Osteoblast (primary cell): ENCODE results near the gene FGF12. TPM values are rescaled to one million over a fixed set of nuclear protein-coding genes. Genes with fewer than 3 reads are reported as not detected.
A peak's percentile ranks its signal among the peaks of the same experiment; 100 is the strongest.

Source experiments
- DNase-seq: peaks from one replicate; pipeline ENCODE4 v3.0.0; 2011; ENCODE audit warnings: low spot score, mixed read lengths; ENCODE audit not compliant: insufficient read length; ENCODE audit errors: missing footprints
- H2AFZ ChIP-seq: 2 replicates; pipeline ENCODE4 v1.6.0; 2011; ENCODE audit warnings: mild to moderate bottlenecking, low read length
- H3K27ac ChIP-seq: 2 replicates; pipeline ENCODE4 v1.5.1; 2011; ENCODE audit warnings: mild to moderate bottlenecking, low read depth, low read length, moderate library complexity
- H3K27me3 ChIP-seq: 2 replicates; pipeline ENCODE4 v1.6.0; 2012; ENCODE audit warnings: mild to moderate bottlenecking, control low read depth, inconsistent platforms, low read length, moderate library complexity; ENCODE audit not compliant: insufficient read depth
- H3K36me3 ChIP-seq: 2 replicates; pipeline ENCODE4 v1.5.1; 2011; ENCODE audit warnings: mild to moderate bottlenecking, low read length, control low read depth, moderate library complexity; ENCODE audit not compliant: insufficient read depth
- H3K4me1 ChIP-seq: 2 replicates; pipeline ENCODE4 v1.5.1; 2011; ENCODE audit warnings: mild to moderate bottlenecking, low read length, control low read depth, moderate library complexity; ENCODE audit not compliant: insufficient read depth
- H3K4me2 ChIP-seq: 2 replicates; pipeline ENCODE4 v1.6.0; 2011; ENCODE audit warnings: mild to moderate bottlenecking, low read length; ENCODE audit not compliant: insufficient read depth
- H3K4me3 ChIP-seq: fragments of 200-600 bp; sonication (generic); 3 replicates; pipeline ENCODE4 v1.5.1; 2012; ENCODE audit warnings: mild to moderate bottlenecking, low read length, inconsistent platforms; ENCODE audit not compliant: insufficient read depth
- H3K79me2 ChIP-seq: 2 replicates; pipeline ENCODE4 v1.6.0; 2012; ENCODE audit warnings: mild to moderate bottlenecking, low read length, control low read depth, inconsistent platforms; ENCODE audit not compliant: insufficient read depth
- H3K9me3 ChIP-seq: 2 replicates; pipeline ENCODE4 v1.5.1; 2011; ENCODE audit warnings: low read depth, low read length, control low read depth
- H4K20me1 ChIP-seq: 2 replicates; pipeline ENCODE4 v1.6.0; 2012; ENCODE audit warnings: mild to moderate bottlenecking, low read length, control low read depth; ENCODE audit not compliant: insufficient read depth
- total RNA-seq: library from RNA; depleted of rRNA; stranded (reverse); fragments of >200 nt; gene quantifications from 2 replicates; pipeline ENCODE4 v1.2.3, GENCODE V29; 2012
- TF ChIP-seq, protein P1 (sequence below): IDR thresholded peaks from 2 replicates; pipeline ENCODE4 v1.5.1; 2011; ENCODE audit warnings: mild to moderate bottlenecking, low read depth, low read length, moderate library complexity; ENCODE audit errors: extremely low read depth

FGF12 gene
- total RNA-seq, 1 donor = not detected

DNA sequence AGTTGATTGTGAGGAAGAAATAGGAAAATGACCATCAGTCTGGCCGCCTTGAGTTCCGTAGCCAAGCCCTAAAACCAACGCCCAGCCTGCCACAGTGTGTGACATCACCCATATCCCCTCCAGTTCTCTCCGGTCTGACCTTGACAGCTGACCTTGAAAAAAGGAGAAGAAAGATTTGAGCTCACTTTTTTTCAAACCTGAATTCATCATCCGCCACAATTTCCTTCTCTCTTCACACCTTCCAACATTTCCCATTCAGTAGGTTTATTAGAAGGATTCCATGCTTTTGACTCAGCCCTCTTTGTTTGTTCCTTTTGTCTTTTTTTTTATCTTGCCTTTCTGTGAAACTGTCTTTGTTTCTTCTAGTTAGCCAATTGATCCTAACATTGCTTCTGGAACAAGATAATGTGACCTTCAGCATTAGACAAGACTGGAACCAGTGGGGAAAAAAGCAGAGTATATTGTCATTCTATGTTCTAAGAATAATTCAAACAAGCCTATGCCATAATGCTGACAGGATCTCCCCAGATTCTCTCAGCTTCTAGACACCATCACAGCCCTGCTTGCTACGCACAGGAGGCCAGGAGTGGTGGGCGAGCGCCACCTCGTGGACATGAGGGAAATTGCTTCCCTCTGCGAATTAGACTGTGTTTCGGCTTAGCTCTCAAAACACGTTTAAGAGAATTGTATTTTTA, 283.1 kb downstream of the FGF12 start:
- H3K4me2 ChIP-seq = no peak overlapping the region

DNA sequence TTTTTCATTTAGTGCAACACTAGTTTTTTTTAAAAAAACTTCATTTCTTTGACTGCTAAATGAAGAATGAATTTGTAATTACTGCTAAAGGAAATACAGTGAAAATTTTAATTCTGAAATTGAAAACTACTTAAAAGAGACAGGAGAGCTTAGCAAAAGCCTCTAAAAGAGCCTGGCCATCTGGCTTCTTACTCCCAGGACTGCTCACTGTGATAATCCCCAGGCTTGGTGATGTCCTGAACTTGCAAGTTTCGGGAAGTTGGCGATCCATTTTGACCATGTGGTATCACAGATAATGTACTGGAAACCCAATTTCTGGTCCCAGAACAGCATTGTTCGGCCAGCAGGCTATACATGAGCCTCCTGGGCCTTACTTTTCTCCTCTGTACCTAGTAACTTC, 292.1 kb downstream of the FGF12 start:
- no peaks in the 10 kb centered on the region for H3K27me3 ChIP-seq
- no peak overlapping the region for H3K4me3 ChIP-seq
- no peak overlapping the region for H3K4me2 ChIP-seq
- no peaks in the 10 kb centered on the region for H3K4me1 ChIP-seq
- no peaks in the 10 kb centered on the region for H3K36me3 ChIP-seq
- no peak overlapping the region for H2AFZ ChIP-seq
- TF ChIP-seq, protein P1, sequence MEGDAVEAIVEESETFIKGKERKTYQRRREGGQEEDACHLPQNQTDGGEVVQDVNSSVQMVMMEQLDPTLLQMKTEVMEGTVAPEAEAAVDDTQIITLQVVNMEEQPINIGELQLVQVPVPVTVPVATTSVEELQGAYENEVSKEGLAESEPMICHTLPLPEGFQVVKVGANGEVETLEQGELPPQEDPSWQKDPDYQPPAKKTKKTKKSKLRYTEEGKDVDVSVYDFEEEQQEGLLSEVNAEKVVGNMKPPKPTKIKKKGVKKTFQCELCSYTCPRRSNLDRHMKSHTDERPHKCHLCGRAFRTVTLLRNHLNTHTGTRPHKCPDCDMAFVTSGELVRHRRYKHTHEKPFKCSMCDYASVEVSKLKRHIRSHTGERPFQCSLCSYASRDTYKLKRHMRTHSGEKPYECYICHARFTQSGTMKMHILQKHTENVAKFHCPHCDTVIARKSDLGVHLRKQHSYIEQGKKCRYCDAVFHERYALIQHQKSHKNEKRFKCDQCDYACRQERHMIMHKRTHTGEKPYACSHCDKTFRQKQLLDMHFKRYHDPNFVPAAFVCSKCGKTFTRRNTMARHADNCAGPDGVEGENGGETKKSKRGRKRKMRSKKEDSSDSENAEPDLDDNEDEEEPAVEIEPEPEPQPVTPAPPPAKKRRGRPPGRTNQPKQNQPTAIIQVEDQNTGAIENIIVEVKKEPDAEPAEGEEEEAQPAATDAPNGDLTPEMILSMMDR = no peak
- H3K79me2 ChIP-seq = no peaks in the 10 kb centered on the region
- no peak overlapping the region for H3K27ac ChIP-seq
- no peak for DNase-seq
- H3K9me3 ChIP-seq = no peaks in the 10 kb centered on the region
- H4K20me1 ChIP-seq = no peaks in the 10 kb centered on the region

More for the DNA sequence above, 283.1 kb downstream of the FGF12 start:
- TF ChIP-seq, protein P1 = peak; percentile 98
- no peaks in the 10 kb centered on the region for H3K9me3 ChIP-seq
- H4K20me1 ChIP-seq = no peaks in the 10 kb centered on the region
- no peaks in the 10 kb centered on the region for H3K4me1 ChIP-seq
- no peak overlapping the region for H3K27ac ChIP-seq
- H3K79me2 ChIP-seq = no peaks in the 10 kb centered on the region
- H2AFZ ChIP-seq = peak overlapping the region; percentile 11
- H3K27me3 ChIP-seq = peaks cover 8% of the 10 kb centered on the region
- H3K36me3 ChIP-seq = no peaks in the 10 kb centered on the region
- DNase-seq = peak; percentile 70
- H3K4me3 ChIP-seq = no peak overlapping the region

DNA sequence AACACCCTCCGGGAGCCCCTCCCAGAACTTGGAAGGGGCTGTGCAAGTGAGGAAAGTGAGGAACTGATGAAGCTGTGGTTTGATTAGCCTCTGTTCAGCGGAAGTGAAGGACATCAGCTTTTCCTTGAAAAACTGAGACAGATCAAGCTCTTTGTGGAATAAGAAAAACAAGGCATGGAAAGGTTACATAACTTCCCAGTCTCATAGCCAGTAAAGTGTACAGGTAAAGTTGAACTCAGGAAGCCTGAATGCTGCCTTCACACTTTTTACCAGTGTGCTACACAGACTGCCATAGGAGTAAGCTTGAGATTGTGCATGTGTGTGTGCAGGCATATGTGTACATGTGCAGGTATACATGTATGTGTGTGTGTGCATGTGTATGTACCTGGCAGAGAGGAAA, 293.2 kb downstream of the FGF12 start:
- no peaks in the 10 kb centered on the region for H3K27me3 ChIP-seq
- H3K4me2 ChIP-seq = no peak overlapping the region
- no peak for DNase-seq
- no peak overlapping the region for H3K4me3 ChIP-seq
- H3K27ac ChIP-seq = no peak overlapping the region
- TF ChIP-seq, protein P1 = no peak
- no peaks in the 10 kb centered on the region for H3K36me3 ChIP-seq
- H3K9me3 ChIP-seq = no peaks in the 10 kb centered on the region
- H3K79me2 ChIP-seq = no peaks in the 10 kb centered on the region
- no peaks in the 10 kb centered on the region for H3K4me1 ChIP-seq
- no peak overlapping the region for H2AFZ ChIP-seq
- H4K20me1 ChIP-seq = no peaks in the 10 kb centered on the region

DNA sequence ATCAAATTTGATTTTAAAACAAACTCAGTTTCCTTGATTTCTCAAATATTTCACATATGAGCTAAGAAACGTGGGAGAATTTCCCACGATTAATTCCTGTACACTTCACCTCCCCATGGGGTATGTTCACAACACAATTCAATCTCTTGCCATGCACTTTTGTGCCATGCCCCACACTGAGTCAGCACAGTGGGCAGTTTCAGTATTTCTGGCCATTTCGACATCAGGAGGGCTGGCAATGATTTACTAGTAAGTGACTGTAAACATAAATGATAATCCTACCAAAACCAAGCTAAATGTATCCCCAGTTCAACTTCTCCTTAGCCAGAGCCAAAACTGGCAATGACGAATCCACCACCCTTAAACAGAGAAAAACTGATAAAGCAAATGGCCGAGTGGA, 293.6 kb downstream of the FGF12 start:
- Histone ChIP-seq H3K27me3 (no peaks in the 10 kb centered on the region), H4K20me1 (no peaks in the 10 kb centered on the region), H3K9me3 (no peaks in the 10 kb centered on the region), H3K4me3 (no peak overlapping the region), H3K4me2 (no peak overlapping the region), H3K4me1 (no peaks in the 10 kb centered on the region), H3K27ac (no peak overlapping the region), H3K79me2 (no peaks in the 10 kb centered on the region), H2AFZ (no peak overlapping the region), H3K36me3 (no peaks in the 10 kb centered on the region)
- no peak for DNase-seq
- TF ChIP-seq, protein P1 = no peak
